ENCODE data around the gene KRT71.

The KRT71 gene

GRCh38 chr12:52525661-52526499, 27.1 kb downstream of the KRT71 start:
- Histone ChIP-seq H3K4me3 (ENCODE audit: low read depth, low read length) (no peak overlapping the region), H3K27me3 (ENCODE audit: control insufficient read depth, insufficient read depth, low read length) (no peaks in the 10 kb centered on the region), H3K4me1 (ENCODE audit: control insufficient read depth, insufficient read depth, low read length) (no peaks in the 10 kb centered on the region), H3K9ac (ENCODE audit: low read depth, low read length) (no peak overlapping the region), H3K36me3 (ENCODE audit: control insufficient read depth, insufficient read depth, low read length) (no peaks in the 10 kb centered on the region), H3K9me3 (ENCODE audit: control insufficient read depth, insufficient read depth, low read length) (no peaks in the 10 kb centered on the region)

GRCh38 chr12:52524898-52525591, 27.9 kb downstream of the KRT71 start:
- Histone ChIP-seq H3K36me3 (ENCODE audit: control insufficient read depth, insufficient read depth, low read length) (no peaks in the 10 kb centered on the region), H3K27me3 (ENCODE audit: control insufficient read depth, insufficient read depth, low read length) (no peaks in the 10 kb centered on the region), H3K4me1 (ENCODE audit: control insufficient read depth, insufficient read depth, low read length) (no peaks in the 10 kb centered on the region), H3K9ac (ENCODE audit: low read depth, low read length) (no peak overlapping the region), H3K9me3 (ENCODE audit: control insufficient read depth, insufficient read depth, low read length) (no peaks in the 10 kb centered on the region), H3K4me3 (ENCODE audit: low read depth, low read length) (no peak overlapping the region)

- no peaks in the 10 kb centered on the region for H3K9me3 ChIP-seq (ENCODE audit: control insufficient read depth, insufficient read depth, low read length)
- H3K4me1 ChIP-seq (ENCODE audit: control insufficient read depth, insufficient read depth, low read length) = no peaks in the 10 kb centered on the region
- no peaks in the 10 kb centered on the region for H3K36me3 ChIP-seq (ENCODE audit: control insufficient read depth, insufficient read depth, low read length)
- H3K4me3 ChIP-seq (ENCODE audit: low read depth, low read length) = no peak overlapping the region
- no peaks in the 10 kb centered on the region for H3K27me3 ChIP-seq (ENCODE audit: control insufficient read depth, insufficient read depth, low read length)
- no peak overlapping the region for H3K9ac ChIP-seq (ENCODE audit: low read depth, low read length)
Measured at GRCh38 chr12:52524241-52524897, 28.6 kb downstream of the KRT71 start.

GRCh38 chr12:52523824-52524223, 29.1 kb downstream of the KRT71 start:
- Histone ChIP-seq H3K9ac (ENCODE audit: low read depth, low read length) (no peak overlapping the region), H3K4me3 (ENCODE audit: low read depth, low read length) (no peak overlapping the region)

GRCh38 chr12:52522346-52523011, 30.5 kb downstream of the KRT71 start:
- no peak overlapping the region for H3K9ac ChIP-seq (ENCODE audit: low read depth, low read length)
- H3K9me3 ChIP-seq (ENCODE audit: control insufficient read depth, insufficient read depth, low read length) = no peaks in the 10 kb centered on the region
- H3K4me3 ChIP-seq (ENCODE audit: low read depth, low read length) = no peak overlapping the region
- H3K36me3 ChIP-seq (ENCODE audit: control insufficient read depth, insufficient read depth, low read length) = no peaks in the 10 kb centered on the region
- H3K4me1 ChIP-seq (ENCODE audit: control insufficient read depth, insufficient read depth, low read length) = no peaks in the 10 kb centered on the region
- H3K27me3 ChIP-seq (ENCODE audit: control insufficient read depth, insufficient read depth, low read length) = no peaks in the 10 kb centered on the region

More at GRCh38 chr12:52523824-52524223, 29.1 kb downstream of the KRT71 start:
- Histone ChIP-seq H3K9me3 (ENCODE audit: control insufficient read depth, insufficient read depth, low read length) (no peaks in the 10 kb centered on the region), H3K4me1 (ENCODE audit: control insufficient read depth, insufficient read depth, low read length) (no peaks in the 10 kb centered on the region), H3K27me3 (ENCODE audit: control insufficient read depth, insufficient read depth, low read length) (no peaks in the 10 kb centered on the region), H3K36me3 (ENCODE audit: control insufficient read depth, insufficient read depth, low read length) (no peaks in the 10 kb centered on the region)

GRCh38 chr12:52521568-52522266, 31.2 kb downstream of the KRT71 start:
- H3K4me1 ChIP-seq (ENCODE audit: control insufficient read depth, insufficient read depth, low read length) = no peaks in the 10 kb centered on the region
- no peak overlapping the region for H3K4me3 ChIP-seq (ENCODE audit: low read depth, low read length)

GRCh38 chr12:52521175-52521567, 31.8 kb downstream of the KRT71 start:
- Histone ChIP-seq H3K36me3 (ENCODE audit: control insufficient read depth, insufficient read depth, low read length) (no peaks in the 10 kb centered on the region), H3K9me3 (ENCODE audit: control insufficient read depth, insufficient read depth, low read length) (no peaks in the 10 kb centered on the region), H3K4me3 (ENCODE audit: low read depth, low read length) (no peak overlapping the region), H3K27me3 (ENCODE audit: control insufficient read depth, insufficient read depth, low read length) (no peaks in the 10 kb centered on the region), H3K4me1 (ENCODE audit: control insufficient read depth, insufficient read depth, low read length) (no peaks in the 10 kb centered on the region), H3K9ac (ENCODE audit: low read depth, low read length) (no peak overlapping the region)

More at GRCh38 chr12:52521568-52522266, 31.2 kb downstream of the KRT71 start:
- H3K9me3 ChIP-seq (ENCODE audit: control insufficient read depth, insufficient read depth, low read length) = no peaks in the 10 kb centered on the region
- no peaks in the 10 kb centered on the region for H3K27me3 ChIP-seq (ENCODE audit: control insufficient read depth, insufficient read depth, low read length)
- no peak overlapping the region for H3K9ac ChIP-seq (ENCODE audit: low read depth, low read length)
- H3K36me3 ChIP-seq (ENCODE audit: control insufficient read depth, insufficient read depth, low read length) = no peaks in the 10 kb centered on the region

- Histone ChIP-seq H3K36me3 (ENCODE audit: control insufficient read depth, insufficient read depth, low read length) (no peaks in the 10 kb centered on the region), H3K9me3 (ENCODE audit: control insufficient read depth, insufficient read depth, low read length) (no peaks in the 10 kb centered on the region), H3K4me1 (ENCODE audit: control insufficient read depth, insufficient read depth, low read length) (no peaks in the 10 kb centered on the region), H3K27me3 (ENCODE audit: control insufficient read depth, insufficient read depth, low read length) (no peaks in the 10 kb centered on the region), H3K9ac (ENCODE audit: low read depth, low read length) (no peak within 1 kb of the TSS), H3K4me3 (ENCODE audit: low read depth, low read length) (no peak within 1 kb of the TSS)
Measured at GRCh38 chr12:52519826-52520662, 32.9 kb downstream of the KRT71 start, which contains the start of gene KRT5. KRT5 (minus strand) TSS chr12:52520394; CDS start chr12:52520296, 98 bp downstream.

- H3K9me3 ChIP-seq (ENCODE audit: control insufficient read depth, insufficient read depth, low read length) = no peaks in the 10 kb centered on the region
- H3K27me3 ChIP-seq (ENCODE audit: control insufficient read depth, insufficient read depth, low read length) = no peaks in the 10 kb centered on the region
- H3K36me3 ChIP-seq (ENCODE audit: control insufficient read depth, insufficient read depth, low read length) = no peaks in the 10 kb centered on the region
- H3K4me3 ChIP-seq (ENCODE audit: low read depth, low read length) = no peak overlapping the region
- H3K4me1 ChIP-seq (ENCODE audit: control insufficient read depth, insufficient read depth, low read length) = no peaks in the 10 kb centered on the region
- H3K9ac ChIP-seq (ENCODE audit: low read depth, low read length) = no peak overlapping the region
Measured at GRCh38 chr12:52519387-52519703, 33.6 kb downstream of the KRT71 start.

- Histone ChIP-seq H3K4me3 (ENCODE audit: low read depth, low read length) (no peak overlapping the region), H3K9ac (ENCODE audit: low read depth, low read length) (no peak overlapping the region)
Measured at GRCh38 chr12:52518574-52519386, 34.2 kb downstream of the KRT71 start.

More at GRCh38 chr12:52518574-52519386, 34.2 kb downstream of the KRT71 start:
- Histone ChIP-seq H3K27me3 (ENCODE audit: control insufficient read depth, insufficient read depth, low read length) (no peaks in the 10 kb centered on the region), H3K36me3 (ENCODE audit: control insufficient read depth, insufficient read depth, low read length) (no peaks in the 10 kb centered on the region), H3K9me3 (ENCODE audit: control insufficient read depth, insufficient read depth, low read length) (no peaks in the 10 kb centered on the region), H3K4me1 (ENCODE audit: control insufficient read depth, insufficient read depth, low read length) (no peaks in the 10 kb centered on the region)
